A549 (cell line): ENCODE results near the gene SPDYE4. TPM values are rescaled to one million over a fixed set of nuclear protein-coding genes. Genes with fewer than 3 reads are reported as not detected.

Experiments
- ATAC-seq, 2 experiments: fragments of 200-7000 bp in 1 of 2; fragments of >200 bp in 1 of 2; cut with Nextera tagmentation in 1 of 2; cut with Tn5 transposase in 1 of 2; 3 replicates each; pipeline versions ENCODE4 v1.8.0 to v1.9.1; 2018 to 2020; ENCODE audit warnings: mild to moderate bottlenecking in 1 of 2, moderate library complexity in 1 of 2
- CTCF ChIA-PET: fragments of 300-600 bp; sonication (Branson Sonifier 250); formaldehyde crosslinking; extraction: SDS; loops from one replicate; lab custom pipeline; 2021; ENCODE audit warnings: antibody characterized with exemption, inconsistent platforms; lab: Yijun Ruan, JAX
- POLR2A ChIA-PET: fragments of 350-600 bp; formaldehyde crosslinking; extraction: SDS; loops from one replicate; lab custom pipeline; 2021; ENCODE audit warnings: antibody characterized with exemption, inconsistent platforms; lab: Yijun Ruan, JAX
- DNase-seq, 2 experiments: peaks; one replicate each; pipeline versions ENCODE4 v3.0.0 to v3.0.0-alpha.2; 2011 to 2016; ENCODE audit warnings: low read depth in 1 of 2, low spot score in 1 of 2
- FAIRE-seq: peaks from 2 replicates; lab custom pipeline; 2011; peaks lifted over from hg19 to GRCh38; lab: Jason Lieb, UNC
- H3K27ac ChIP-seq, 2 experiments: fragments of >200 bp; sonication (Bioruptor Twin); formaldehyde crosslinking; 3 replicates each; pipeline ENCODE4 v1.5.1; 2016 to 2017
- H3K4me1 ChIP-seq: fragments of >200 bp; sonication (Bioruptor Twin); formaldehyde crosslinking; 3 replicates; pipeline ENCODE4 v1.6.1; 2016
- H3K4me2 ChIP-seq: fragments of >200 bp; sonication (Bioruptor Twin); formaldehyde crosslinking; 3 replicates; pipeline ENCODE4 v1.6.1; 2016
- H3K4me3 ChIP-seq: fragments of >200 bp; sonication (Bioruptor Twin); formaldehyde crosslinking; 3 replicates; pipeline ENCODE4 v1.5.1; 2016
- H3K9me3 ChIP-seq: fragments of >200 bp; sonication (Bioruptor Twin); formaldehyde crosslinking; 3 replicates; pipeline ENCODE4 v1.6.1; 2016
- ATOH8 ChIP-seq: fragments of 250-450 bp; sonication (Bioruptor Pico); IDR thresholded peaks from 2 replicates; pipeline ENCODE4 v1.5.0; 2020; ENCODE audit warnings: low read depth, mild to moderate bottlenecking, moderate library complexity
- CEBPB ChIP-seq, 2 experiments: fragments of >200 bp in 1 of 2; sonication (Bioruptor Twin) in 1 of 2; formaldehyde crosslinking in 1 of 2; IDR thresholded peaks; 2 replicates each; pipeline ENCODE4 v1.6.1; 2012 to 2016
- CTCF ChIP-seq: fragments of >200 bp; sonication (Bioruptor Twin); formaldehyde crosslinking; IDR thresholded peaks from 3 replicates; pipeline ENCODE4 v1.5.1; 2016
- EHF ChIP-seq: fragments of 250-450 bp; sonication (Bioruptor Pico); IDR thresholded peaks from 2 replicates; pipeline ENCODE4 v1.5.0; 2020; ENCODE audit warnings: mild to moderate bottlenecking
- EP300 ChIP-seq, 2 experiments: fragments of >200 bp; sonication (Bioruptor Twin); formaldehyde crosslinking; IDR thresholded peaks; 2 replicates in 1 of 2; 3 replicates in 1 of 2; pipeline ENCODE4 v1.6.1; 2016 to 2017
- ESRRA ChIP-seq: fragments of 150-350 bp; IDR thresholded peaks from 2 replicates; pipeline ENCODE4 v1.6.1; 2014; ENCODE audit warnings: mild to moderate bottlenecking, low read length, borderline replicate concordance
- FOSB ChIP-seq: fragments of 250-450 bp; sonication (Bioruptor Pico); IDR thresholded peaks from 2 replicates; pipeline ENCODE4 v1.5.0; 2020; ENCODE audit warnings: mild to moderate bottlenecking, moderate library complexity
- FOSL2 ChIP-seq, 2 experiments: fragments of 450-650 bp in 1 of 2; fragments of >200 bp in 1 of 2; sonication (Bioruptor Twin) in 1 of 2; formaldehyde crosslinking; IDR thresholded peaks; 2 replicates each; pipeline versions ENCODE4 v1.5.0 to v1.6.1; 2016 to 2020; ENCODE audit warnings: mild to moderate bottlenecking in 1 of 2, moderate library complexity in 1 of 2
- HDAC2 ChIP-seq: fragments of 200-600 bp; sonication (generic); IDR thresholded peaks from 2 replicates; pipeline ENCODE4 v1.6.1; 2016
- HMGXB4 ChIP-seq: fragments of 250-450 bp; sonication (Bioruptor Pico); IDR thresholded peaks from 2 replicates; pipeline ENCODE4 v1.5.0; 2021; ENCODE audit warnings: mild to moderate bottlenecking, moderate library complexity, borderline replicate concordance
- JUNB ChIP-seq: fragments of >200 bp; sonication (Bioruptor Twin); formaldehyde crosslinking; IDR thresholded peaks from 2 replicates; pipeline ENCODE4 v1.6.1; 2016
- KDM1A ChIP-seq: fragments of 200-600 bp; sonication (generic); IDR thresholded peaks from 2 replicates; pipeline ENCODE4 v1.6.1; 2016; ENCODE audit warnings: low read depth, mild to moderate bottlenecking
- MAFK ChIP-seq: fragments of 450-650 bp; IDR thresholded peaks from 2 replicates; pipeline ENCODE4 v1.6.1; 2014; ENCODE audit not compliant: partially characterized antibody
- MAZ ChIP-seq: fragments of 150-350 bp; IDR thresholded peaks from 2 replicates; pipeline ENCODE4 v1.6.1; 2014; ENCODE audit warnings: antibody characterized with exemption, low read depth, low read length, borderline replicate concordance
- MYC ChIP-seq: IDR thresholded peaks from 2 replicates; pipeline ENCODE4 v1.6.1; 2012; ENCODE audit warnings: mild to moderate bottlenecking, inconsistent platforms, low read length, improper control_type of control experiment, borderline replicate concordance
- NPAS2 ChIP-seq: fragments of 250-450 bp; sonication (Bioruptor Pico); IDR thresholded peaks from 2 replicates; pipeline ENCODE4 v1.8.0; 2022; ENCODE audit warnings: mild to moderate bottlenecking, moderate library complexity, borderline replicate concordance
- NR3C1 ChIP-seq: fragments of >200 bp; sonication (Bioruptor Twin); formaldehyde crosslinking; IDR thresholded peaks from 3 replicates; pipeline ENCODE4 v1.6.1; 2017
- RARB ChIP-seq: fragments of 250-450 bp; sonication (Bioruptor Pico); IDR thresholded peaks from 2 replicates; pipeline ENCODE4 v1.8.0; 2021; ENCODE audit warnings: mild to moderate bottlenecking, moderate library complexity
- SMC3 ChIP-seq: fragments of >200 bp; sonication (Bioruptor Twin); formaldehyde crosslinking; IDR thresholded peaks from 3 replicates; pipeline ENCODE4 v1.6.1; 2018; ENCODE audit warnings: inconsistent platforms
- ZSCAN20 ChIP-seq: fragments of 250-450 bp; sonication (Bioruptor Pico); IDR thresholded peaks from 2 replicates; pipeline ENCODE4 v1.8.0; 2022; ENCODE audit warnings: mild to moderate bottlenecking, moderate library complexity
- WGBS: methylation state at CpG from one replicate; pipeline ENCODE4 v1.1.6; 2017; ENCODE audit errors: missing lambda C conversion rate; 5-methylcytosine and 5-hydroxymethylcytosine counted together
- polyA plus RNA-seq, 4 experiments: library from polyadenylated mRNA; depleted of rRNA in 3 of 4; stranded (reverse); fragments of >200 nt; fragmentation: RNase III in 1 of 4; extraction: RNeasy Plus Mini Kit Qiagen cat#74134 plus additional on column Dnase treatment in 1 of 4; gene quantifications; 2 replicates in 3 of 4; 3 replicates in 1 of 4; pipeline ENCODE4 v1.2.3, GENCODE V29; 2011 to 2017

Gene SPDYE4
- polyA plus RNA-seq, 2 of the 4 experiments (the other 2 are of a cell fraction): not detected

GRCh38 chr17:8781776-8782175, 23.4 kb upstream of the SPDYE4 start:
- ChIA-PET CTCF (interaction anchor here (1.0 to 2.2 kb wide), 8 partner anchors 11 to 398 kb away, joined by 3 to 9 read pairs (median 4); no protein-coding TSS in a partner anchor), POLR2A (no interaction called here)
- FAIRE-seq (no peak), DNase-seq (no peak), ATAC-seq (no peak)
- 76% methylated on average over 4 of the region's 4 CpGs for WGBS
- Histone ChIP-seq H3K4me3 (no peak overlapping the region), H3K4me1 (no peaks in the 10 kb centered on the region), H3K27ac (no peak overlapping the region), H3K4me2 (no peak overlapping the region), H3K9me3 (no peaks in the 10 kb centered on the region)
- TF ChIP-seq MYC (no peak), ATOH8 (CRISPR knock-in tag) (no peak), FOSL2 (IDR thresholded peaks at IDR 0.05) (no peak), FOSL2 (CRISPR knock-in tag; IDR thresholded peaks at IDR 0.05) (no peak)

- Histone ChIP-seq H3K4me2 (no peak overlapping the region), H3K27ac (no peak overlapping the region), H3K4me3 (no peak overlapping the region), H3K4me1 (no peaks in the 10 kb centered on the region), H3K9me3 (peaks cover 11% of the 10 kb centered on the region; the same call in 1 of the 3 replicates)
- TF ChIP-seq KDM1A: no peak
- no peak for TF ChIP-seq HDAC2
- no peak for TF ChIP-seq ATOH8 (CRISPR knock-in tag)
- no peak for TF ChIP-seq ESRRA
- no peak for TF ChIP-seq FOSB
- no peak for TF ChIP-seq EP300 (IDR thresholded peaks at IDR 0.05)
- TF ChIP-seq CEBPB (IDR thresholded peaks at IDR 0.05): no peak
- no peak for TF ChIP-seq ZSCAN20 (CRISPR knock-in tag)
- no peak for TF ChIP-seq SMC3
- no peak for TF ChIP-seq HMGXB4 (CRISPR knock-in tag)
- no peak for TF ChIP-seq NR3C1
- TF ChIP-seq MYC: no peak
- no peak for TF ChIP-seq JUNB
- TF ChIP-seq RARB (CRISPR knock-in tag): no peak
- no peak for TF ChIP-seq MAFK
- no peak for TF ChIP-seq EHF
- no peak for TF ChIP-seq MAZ
- TF ChIP-seq NPAS2 (CRISPR knock-in tag): no peak
- no peak for TF ChIP-seq CTCF
- DNase-seq (no peak), ATAC-seq (no peak), FAIRE-seq (no peak)
- 19% methylated on average over 1 of the region's 1 CpG for WGBS
- POLR2A ChIA-PET: no interaction called here
- CTCF ChIA-PET: interaction anchor here (1.0 to 5.9 kb wide), 4 partner anchors 9 to 221 kb away, joined by 3 to 45 read pairs (median 5); no protein-coding TSS in a partner anchor
These were observed 18.5 kb upstream of the SPDYE4 start for GRCh38 chr17:8776881-8777280.
